ENCODE measurements around the gene TPP1.

Gene TPP1

GRCh38 chr11:6615046-6615445 is 4.2 kb downstream of the TPP1 start:
- DNase-seq (ENCODE audit: extremely low spot score), result no peak
- no peak for TF ChIP-seq CTCF (IDR thresholded peaks at IDR 0.05; ENCODE audit: control extremely low read depth, extremely low read depth, low read depth, missing control alignments)
- POLR2A ChIA-PET, result no interaction called here
- CTCF ChIA-PET, result interaction anchor here (1.4 kb wide), 1 partner anchor 52 kb away, joined by 4 read pairs; no protein-coding TSS in a partner anchor

GRCh38 chr11:6614446-6614845 is 4.8 kb downstream of the TPP1 start:
- no peak for TF ChIP-seq CTCF (IDR thresholded peaks at IDR 0.05; ENCODE audit: control extremely low read depth, extremely low read depth, low read depth, missing control alignments)
- no peak for DNase-seq (ENCODE audit: extremely low spot score)
- POLR2A ChIA-PET, result no interaction called here
- CTCF ChIA-PET, result no interaction called here

GRCh38 chr11:6613496-6613895 is 5.7 kb downstream of the TPP1 start:
- POLR2A ChIA-PET, result interaction anchor here (1.5 kb wide), 1 partner anchor 9 kb away, joined by 5 read pairs; no protein-coding TSS in a partner anchor
- no peak for DNase-seq (ENCODE audit: extremely low spot score)
- no peak for TF ChIP-seq CTCF (IDR thresholded peaks at IDR 0.05; ENCODE audit: control extremely low read depth, extremely low read depth, low read depth, missing control alignments)
- CTCF ChIA-PET, result interaction anchor here (0.9 to 2.2 kb wide), 7 partner anchors 10 to 234 kb away, joined by 3 to 9 read pairs (median 5); partner anchors contain the start of gene MRPL17

- CTCF ChIA-PET, result interaction anchor here (0.9 to 2.3 kb wide), 14 partner anchors 8 to 233 kb away, joined by 3 to 15 read pairs (median 4); partner anchors contain the start of gene MRPL17
- DNase-seq (ENCODE audit: extremely low spot score), result peak; percentile 90
Observed at GRCh38 chr11:6612213-6613041, 6.8 kb downstream of the TPP1 start, which contains the start of gene TAF10. TSS of gene TAF10 (minus strand) at chr11:6612216. CDS start at chr11:6612189, 27 bp downstream.

GRCh38 chr11:6611963-6612212 is 7.3 kb downstream of the TPP1 start:
- POLR2A ChIA-PET, result interaction anchor here (0.6 to 1.5 kb wide), 3 partner anchors 7 to 19 kb away, joined by 3 to 5 read pairs (median 4); no protein-coding TSS in a partner anchor
- TF ChIP-seq CTCF (IDR thresholded peaks at IDR 0.05; ENCODE audit: control extremely low read depth, extremely low read depth, low read depth, missing control alignments), result no peak
- CTCF ChIA-PET, result interaction anchor here (1.0 to 2.3 kb wide), 11 partner anchors 9 to 233 kb away, joined by 3 to 15 read pairs (median 5); partner anchors contain the start of genes MRPL17 and TIMM10B
- DNase-seq (ENCODE audit: extremely low spot score), result no peak

More at GRCh38 chr11:6612213-6613041, 6.8 kb downstream of the TPP1 start, which contains the start of gene TAF10:
- POLR2A ChIA-PET, result interaction anchor here (0.6 to 1.5 kb wide), 3 partner anchors 8 to 19 kb away, joined by 3 to 5 read pairs (median 4); no protein-coding TSS in a partner anchor
- TF ChIP-seq CTCF (IDR thresholded peaks at IDR 0.05; ENCODE audit: control extremely low read depth, extremely low read depth, low read depth, missing control alignments), result peak; percentile 32

- ChIA-PET POLR2A (interaction anchor here (0.6 to 0.8 kb wide), 2 partner anchors 12 to 20 kb away, joined by 3 to 4 read pairs; no protein-coding TSS in a partner anchor), CTCF (interaction anchor here (1.0 to 2.3 kb wide), 11 partner anchors 9 to 232 kb away, joined by 3 to 15 read pairs (median 5); partner anchors contain the start of genes MRPL17 and TIMM10B)
- DNase-seq (ENCODE audit: extremely low spot score), result peak; percentile 24
- TF ChIP-seq CTCF (IDR thresholded peaks at IDR 0.05; ENCODE audit: control extremely low read depth, extremely low read depth, low read depth, missing control alignments), result no peak
Observed at GRCh38 chr11:6611092-6611962, 7.9 kb downstream of the TPP1 start.

Data from GM10248 (cell line).